Psoas muscle (tissue), 8 donors: Measurements from ENCODE around the gene EPB41. TPM values are rescaled to one million over a fixed set of nuclear protein-coding genes. Genes with fewer than 3 reads are reported as not detected.

Experiments
- ATAC-seq, 4 donors: fragments of 200-7000 bp; cut with Tn5 transposase; one replicate each; pipeline ENCODE4 v1.9.1; 2020; ENCODE audit warnings: moderate library complexity in 3 of 4, mild to moderate bottlenecking in 2 of 4
- DNase-seq, 2 donors: peaks; one replicate each; pipeline ENCODE4 v3.0.0-alpha.2; 2020
- H3K27ac ChIP-seq: fragments of 200-600 bp; one replicate; pipeline ENCODE4 v1.8.0; 2022
- H3K27me3 ChIP-seq, 3 donors: fragments of 200-600 bp in 1 of 3; one replicate each; pipeline versions ENCODE4 v1.6.1 to v1.8.0; 2013 to 2022; ENCODE audit warnings: low read length in 2 of 3, mild to moderate bottlenecking in 2 of 3, moderate library complexity in 1 of 3; ENCODE audit not compliant: insufficient read depth in 3 of 3
- H3K36me3 ChIP-seq, 2 donors: fragments of 200-600 bp in 1 of 2; one replicate each; pipeline versions ENCODE4 v1.6.1 to v1.8.0; 2013 to 2022; ENCODE audit warnings: low read depth in 1 of 2, mild to moderate bottlenecking in 1 of 2, moderate library complexity in 1 of 2; ENCODE audit not compliant: insufficient read depth in 1 of 2
- H3K4me1 ChIP-seq: fragments of 200-600 bp; one replicate; pipeline ENCODE4 v1.8.0; 2022
- H3K4me3 ChIP-seq: fragments of 200-600 bp; one replicate; pipeline ENCODE4 v1.8.0; 2022; ENCODE audit warnings: mild to moderate bottlenecking
- H3K9me3 ChIP-seq: fragments of 200-600 bp; one replicate; pipeline ENCODE4 v1.8.0; 2022
- CTCF ChIP-seq: fragments of 200-600 bp; IDR thresholded peaks from one replicate; pipeline ENCODE4 v1.8.0; 2022; ENCODE audit warnings: antibody characterized with exemption
- WGBS, 3 donors: extraction: QIAGEN DNeasy Blood & Tissue Kit; methylation state at CpG; one replicate each; pipeline versions ENCODE4 v1.1.6 to v1.1.7; 2013; 5-methylcytosine and 5-hydroxymethylcytosine counted together
- intact Hi-C, 2 donors: fragments of 100-400 bp; cut with DNase I; formaldehyde crosslinking; loops; one replicate each; pipeline versions ENCODE4 v1.11.0 to v1.14.2; 2022
- polyA plus RNA-seq, 3 donors: library from polyadenylated mRNA; stranded (reverse); fragments of 200-250 nt; gene quantifications; one replicate each; pipeline ENCODE4 v1.2.3, GENCODE V29; 2013
- total RNA-seq, 4 donors: library from RNA; stranded (reverse); fragmentation: NEBNext Ultra II Directional in 2 of 4; extraction: Animal tissue kit (Norgen Biotek cat#: 25700) in 2 of 4; gene quantifications; one replicate each; pipeline versions ENCODE4 v1.2.1 to v1.2.4, GENCODE V29; 2021 to 2023
- donor health status: healthy with polysubstance abuse.
- donor health status: DM: no; HTN: no; CAD: no; lungs with moderate emphysema.
- donor health status: Bipolar disorder and iron deficiency.
- donor health status: healthy.
- donor health status: DM: yes; HTN: yes; CAD: no.
- donor health status: DM: no; HTN: no; CAD: no.
- donor health status: DM: no; HTN: no; CAD: no.
- donor health status: DM: yes; HTN: yes; CAD: no.

Gene EPB41
- total and polyA plus RNA-seq, 7 donors, result 2.0 to 28.2 (median 18.0) TPM

GRCh38 chr1:28889357-28889756 is 25.0 kb upstream of the EPB41 start:
- ATAC-seq, result no peak
- Histone ChIP-seq H3K36me3 (peaks cover 0 to 3% of the 10 kb centered on the region in 2 donors), H3K27ac (no peak overlapping the region), H3K4me3 (no peak overlapping the region), H3K27me3 (no peaks in the 10 kb centered on the region), H3K9me3 (no peaks in the 10 kb centered on the region), H3K4me1 (peaks cover 14% of the 10 kb centered on the region)
- 56 to 89% (median 67%) methylated on average over 5 of the region's 5 CpGs for WGBS, 3 donors
- DNase-seq, result no peak
- intact Hi-C loops, result loop anchor here in 1 of 2 donors (5.0 kb wide), 2 partner anchors 93 to 293 kb away; partner anchors contain the start of gene SRSF4
- TF ChIP-seq CTCF, result no peak

- intact Hi-C loops, result loop anchor here in 1 of 2 donors (5.0 kb wide), 1 partner anchor 1817 kb away; no protein-coding TSS in a partner anchor
Measured at GRCh38 chr1:28890435-28890834, 23.9 kb upstream of the EPB41 start.

GRCh38 chr1:28890836-28891235 is 23.5 kb upstream of the EPB41 start:
- H3K36me3 ChIP-seq, result peaks cover 0 to 3% of the 10 kb centered on the region in 2 donors
- ATAC-seq (no peak), DNase-seq (no peak)
- H3K27me3 ChIP-seq, result no peaks in the 10 kb centered on the region
- intact Hi-C loops, result loop anchor here in 1 of 2 donors (5.0 kb wide), 1 partner anchor 1816 kb away; no protein-coding TSS in a partner anchor
- no peak overlapping the region for H3K27ac ChIP-seq
- no peak for TF ChIP-seq CTCF
- no peak overlapping the region for H3K4me3 ChIP-seq
- H3K4me1 ChIP-seq, result peaks cover 3% of the 10 kb centered on the region
- no peaks in the 10 kb centered on the region for H3K9me3 ChIP-seq
- WGBS, 3 donors, result 75 to 86% (median 80%) methylated on average over 2 of the region's 2 CpGs

More at GRCh38 chr1:28890435-28890834, 23.9 kb upstream of the EPB41 start:
- no peaks in the 10 kb centered on the region for H3K27me3 ChIP-seq
- 75 to 87% (median 80%) methylated on average over 8 of the region's 8 CpGs for WGBS, 3 donors
- ATAC-seq, result no peak
- no peak for DNase-seq
- TF ChIP-seq CTCF, result no peak
- peaks cover 0 to 3% of the 10 kb centered on the region in 2 donors for H3K36me3 ChIP-seq
- peaks cover 5% of the 10 kb centered on the region for H3K4me1 ChIP-seq
- no peak overlapping the region for H3K27ac ChIP-seq
- H3K9me3 ChIP-seq, result no peaks in the 10 kb centered on the region
- no peak overlapping the region for H3K4me3 ChIP-seq

GRCh38 chr1:28891256-28891655 is 23.1 kb upstream of the EPB41 start:
- ATAC-seq (no peak), DNase-seq (no peak)
- no peak overlapping the region for H3K27ac ChIP-seq
- no peak overlapping the region for H3K4me3 ChIP-seq
- TF ChIP-seq CTCF, result no peak
- intact Hi-C loops, result loop anchor here in 1 of 2 donors (5.0 kb wide), 1 partner anchor 1816 kb away; no protein-coding TSS in a partner anchor
- H3K4me1 ChIP-seq, result peaks cover 3% of the 10 kb centered on the region
- H3K27me3 ChIP-seq, result no peaks in the 10 kb centered on the region
- no peaks in the 10 kb centered on the region for H3K9me3 ChIP-seq
- peaks cover 0 to 3% of the 10 kb centered on the region in 2 donors for H3K36me3 ChIP-seq
- WGBS, 3 donors, result 62 to 77% (median 77%) methylated on average over 2 of the region's 2 CpGs
